Psoas muscle (tissue), 8 donors: ENCODE measurements around the gene SPATS2L. TPM values are rescaled to one million over a fixed set of nuclear protein-coding genes. Genes with fewer than 3 reads are reported as not detected.

Experiments
- ATAC-seq, 4 donors: fragments of 200-7000 bp; cut with Tn5 transposase; one replicate each; pipeline ENCODE4 v1.9.1; 2020; ENCODE audit warnings: moderate library complexity in 3 of 4, mild to moderate bottlenecking in 2 of 4
- DNase-seq, 2 donors: peaks; one replicate each; pipeline ENCODE4 v3.0.0-alpha.2; 2020
- H3K27ac ChIP-seq: fragments of 200-600 bp; one replicate; pipeline ENCODE4 v1.8.0; 2022
- H3K27me3 ChIP-seq, 3 donors: fragments of 200-600 bp in 1 of 3; one replicate each; pipeline versions ENCODE4 v1.6.1 to v1.8.0; 2013 to 2022; ENCODE audit warnings: low read length in 2 of 3, mild to moderate bottlenecking in 2 of 3, moderate library complexity in 1 of 3; ENCODE audit not compliant: insufficient read depth in 3 of 3
- H3K36me3 ChIP-seq, 2 donors: fragments of 200-600 bp in 1 of 2; one replicate each; pipeline versions ENCODE4 v1.6.1 to v1.8.0; 2013 to 2022; ENCODE audit warnings: low read depth in 1 of 2, mild to moderate bottlenecking in 1 of 2, moderate library complexity in 1 of 2; ENCODE audit not compliant: insufficient read depth in 1 of 2
- H3K4me1 ChIP-seq: fragments of 200-600 bp; one replicate; pipeline ENCODE4 v1.8.0; 2022
- H3K4me3 ChIP-seq: fragments of 200-600 bp; one replicate; pipeline ENCODE4 v1.8.0; 2022; ENCODE audit warnings: mild to moderate bottlenecking
- H3K9me3 ChIP-seq: fragments of 200-600 bp; one replicate; pipeline ENCODE4 v1.8.0; 2022
- CTCF ChIP-seq: fragments of 200-600 bp; IDR thresholded peaks from one replicate; pipeline ENCODE4 v1.8.0; 2022; ENCODE audit warnings: antibody characterized with exemption
- WGBS, 3 donors: extraction: QIAGEN DNeasy Blood & Tissue Kit; methylation state at CpG; one replicate each; pipeline versions ENCODE4 v1.1.6 to v1.1.7; 2013; 5-methylcytosine and 5-hydroxymethylcytosine counted together
- intact Hi-C, 2 donors: fragments of 100-400 bp; cut with DNase I; formaldehyde crosslinking; loops; one replicate each; pipeline versions ENCODE4 v1.11.0 to v1.14.2; 2022
- polyA plus RNA-seq, 3 donors: library from polyadenylated mRNA; stranded (reverse); fragments of 200-250 nt; gene quantifications; one replicate each; pipeline ENCODE4 v1.2.3, GENCODE V29; 2013
- total RNA-seq, 4 donors: library from RNA; stranded (reverse); fragmentation: NEBNext Ultra II Directional in 2 of 4; extraction: Animal tissue kit (Norgen Biotek cat#: 25700) in 2 of 4; gene quantifications; one replicate each; pipeline versions ENCODE4 v1.2.1 to v1.2.4, GENCODE V29; 2021 to 2023
- donor health status: healthy with polysubstance abuse.
- donor health status: DM: no; HTN: no; CAD: no; lungs with moderate emphysema.
- donor health status: Bipolar disorder and iron deficiency.
- donor health status: healthy.
- donor health status: DM: yes; HTN: yes; CAD: no.
- donor health status: DM: no; HTN: no; CAD: no.
- donor health status: DM: no; HTN: no; CAD: no.
- donor health status: DM: yes; HTN: yes; CAD: no.

The SPATS2L gene
- total and polyA plus RNA-seq, 7 donors: 34.2 to 286 (median 60.2) TPM

- H3K27ac ChIP-seq: no peak overlapping the region
- no peaks in the 10 kb centered on the region for H3K4me1 ChIP-seq
- ATAC-seq (no peak), DNase-seq (no peak)
- 47 to 59% (median 57%) methylated on average over 1 of the region's 1 CpG for WGBS, 3 donors
- intact Hi-C loops: no loop called here
- no peaks in the 10 kb centered on the region for H3K9me3 ChIP-seq
- no peak for TF ChIP-seq CTCF
- no peak overlapping the region for H3K4me3 ChIP-seq
- H3K36me3 ChIP-seq: peaks cover 4 to 6% of the 10 kb centered on the region in 2 donors
- no peaks in the 10 kb centered on the region for H3K27me3 ChIP-seq
Measured at GRCh38 chr2:200431996-200432705, 125.7 kb downstream of the SPATS2L start.

GRCh38 chr2:200435379-200435778 lies 128.9 kb downstream of the SPATS2L start:
- no peak for ATAC-seq

GRCh38 chr2:200438251-200438650 lies 131.8 kb downstream of the SPATS2L start:
- TF ChIP-seq CTCF: no peak
- Histone ChIP-seq H3K9me3 (no peaks in the 10 kb centered on the region), H3K27ac (no peak overlapping the region), H3K4me3 (no peak overlapping the region), H3K27me3 (no peaks in the 10 kb centered on the region), H3K4me1 (no peaks in the 10 kb centered on the region), H3K36me3 (peaks cover 8 to 33% of the 10 kb centered on the region in 2 donors)
- intact Hi-C loops: no loop called here
- DNase-seq: no peak
- no peak for ATAC-seq
- WGBS, 3 donors: 71 to 86% (median 77%) methylated on average over 1 of the region's 1 CpG

More at GRCh38 chr2:200435379-200435778, 128.9 kb downstream of the SPATS2L start:
- TF ChIP-seq CTCF: no peak
- H3K36me3 ChIP-seq: peaks cover 6 to 16% of the 10 kb centered on the region in 2 donors
- H3K27ac ChIP-seq: no peak overlapping the region
- DNase-seq: no peak
- WGBS, 3 donors: 71 to 80% (median 76%) methylated on average over 4 of the region's 4 CpGs
- intact Hi-C loops: no loop called here
- no peak overlapping the region for H3K4me3 ChIP-seq
- H3K4me1 ChIP-seq: no peaks in the 10 kb centered on the region
- no peaks in the 10 kb centered on the region for H3K27me3 ChIP-seq
- H3K9me3 ChIP-seq: no peaks in the 10 kb centered on the region

- Histone ChIP-seq H3K4me1 (no peaks in the 10 kb centered on the region), H3K27ac (no peak overlapping the region), H3K27me3 (no peaks in the 10 kb centered on the region), H3K4me3 (no peak overlapping the region), H3K9me3 (no peaks in the 10 kb centered on the region), H3K36me3 (peaks cover 8 to 33% of the 10 kb centered on the region in 2 donors)
- intact Hi-C loops: no loop called here
- DNase-seq (no peak), ATAC-seq (no peak)
- WGBS, 3 donors: 58 to 77% (median 58%) methylated on average over 1 of the region's 1 CpG
- no peak for TF ChIP-seq CTCF
Measured at GRCh38 chr2:200438846-200439245, 132.4 kb downstream of the SPATS2L start.

- Histone ChIP-seq H3K9me3 (no peaks in the 10 kb centered on the region), H3K27ac (no peak overlapping the region), H3K27me3 (no peaks in the 10 kb centered on the region), H3K36me3 (peaks cover 8 to 37% of the 10 kb centered on the region in 2 donors), H3K4me3 (no peak overlapping the region), H3K4me1 (no peaks in the 10 kb centered on the region)
- intact Hi-C loops: no loop called here
- no peak for DNase-seq
- no peak for TF ChIP-seq CTCF
- WGBS, 3 donors: 50 to 83% (median 51%) methylated on average over 5 of the region's 5 CpGs
- ATAC-seq: no peak
Measured at GRCh38 chr2:200439981-200440380, 133.5 kb downstream of the SPATS2L start.
